ENCODE measurements around the gene BCORL1. TPM values are rescaled to one million over a fixed set of nuclear protein-coding genes. Genes with fewer than 3 reads are reported as not detected.

BCORL1 gene
- total and polyA plus RNA-seq, 2 of the 4 experiments (the other 2 are of a cell fraction) = 0.54 to 1.6 TPM

DNA sequence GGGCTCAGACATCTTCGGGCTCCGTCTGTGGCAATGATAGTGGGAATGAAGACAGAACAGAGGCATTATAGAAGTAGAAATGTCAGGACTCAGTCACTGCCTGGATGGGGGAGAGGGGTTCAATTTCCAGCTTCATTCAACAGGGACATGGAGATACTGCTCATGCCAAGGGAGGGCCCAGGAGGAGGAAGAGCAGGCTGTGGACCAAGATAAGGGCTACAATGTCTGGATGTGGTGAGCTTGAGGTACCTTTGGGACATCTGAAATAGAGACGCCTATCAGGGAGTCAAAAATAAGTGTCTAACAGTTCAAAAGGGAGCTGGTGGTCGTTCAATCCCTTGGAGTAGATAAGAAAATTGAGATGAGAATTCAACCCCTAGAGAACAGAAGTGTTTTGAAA lies 93.3 kb downstream of the BCORL1 start:
- no peak overlapping the region for H2AK5ac ChIP-seq (ENCODE audit: low read depth, low read length)
- H3K79me1 ChIP-seq (ENCODE audit: low read depth in 1 of 2, low read length in 2 of 2) = peaks cover 0 to 9% of the 10 kb centered on the region in 2 experiments; a peak in 3 of 4 replicates
- TF ChIP-seq MAFK (IDR thresholded peaks at IDR 0.05; ENCODE audit: low read depth, low read length) (no peak), RCOR1 (IDR thresholded peaks at IDR 0.05; ENCODE audit: insufficient replicate concordance, low read length) (no peak), NFE2L2 (IDR thresholded peaks at IDR 0.05; ENCODE audit: low read depth, low read length) (no peak), MXI1 (IDR thresholded peaks at IDR 0.05; ENCODE audit: borderline replicate concordance, low read depth, low read length) (no peak), BHLHE40 (IDR thresholded peaks at IDR 0.05; ENCODE audit: low read depth, low read length) (no peak), CEBPB (IDR thresholded peaks at IDR 0.05; ENCODE audit: low read depth, low read length) (no peak)
- TF ChIP-seq, protein P1, sequence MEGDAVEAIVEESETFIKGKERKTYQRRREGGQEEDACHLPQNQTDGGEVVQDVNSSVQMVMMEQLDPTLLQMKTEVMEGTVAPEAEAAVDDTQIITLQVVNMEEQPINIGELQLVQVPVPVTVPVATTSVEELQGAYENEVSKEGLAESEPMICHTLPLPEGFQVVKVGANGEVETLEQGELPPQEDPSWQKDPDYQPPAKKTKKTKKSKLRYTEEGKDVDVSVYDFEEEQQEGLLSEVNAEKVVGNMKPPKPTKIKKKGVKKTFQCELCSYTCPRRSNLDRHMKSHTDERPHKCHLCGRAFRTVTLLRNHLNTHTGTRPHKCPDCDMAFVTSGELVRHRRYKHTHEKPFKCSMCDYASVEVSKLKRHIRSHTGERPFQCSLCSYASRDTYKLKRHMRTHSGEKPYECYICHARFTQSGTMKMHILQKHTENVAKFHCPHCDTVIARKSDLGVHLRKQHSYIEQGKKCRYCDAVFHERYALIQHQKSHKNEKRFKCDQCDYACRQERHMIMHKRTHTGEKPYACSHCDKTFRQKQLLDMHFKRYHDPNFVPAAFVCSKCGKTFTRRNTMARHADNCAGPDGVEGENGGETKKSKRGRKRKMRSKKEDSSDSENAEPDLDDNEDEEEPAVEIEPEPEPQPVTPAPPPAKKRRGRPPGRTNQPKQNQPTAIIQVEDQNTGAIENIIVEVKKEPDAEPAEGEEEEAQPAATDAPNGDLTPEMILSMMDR (conservative IDR thresholded peaks at IDR 0.05; ENCODE audit: low read depth, low read length) = no peak
- TF ChIP-seq, protein P2, sequence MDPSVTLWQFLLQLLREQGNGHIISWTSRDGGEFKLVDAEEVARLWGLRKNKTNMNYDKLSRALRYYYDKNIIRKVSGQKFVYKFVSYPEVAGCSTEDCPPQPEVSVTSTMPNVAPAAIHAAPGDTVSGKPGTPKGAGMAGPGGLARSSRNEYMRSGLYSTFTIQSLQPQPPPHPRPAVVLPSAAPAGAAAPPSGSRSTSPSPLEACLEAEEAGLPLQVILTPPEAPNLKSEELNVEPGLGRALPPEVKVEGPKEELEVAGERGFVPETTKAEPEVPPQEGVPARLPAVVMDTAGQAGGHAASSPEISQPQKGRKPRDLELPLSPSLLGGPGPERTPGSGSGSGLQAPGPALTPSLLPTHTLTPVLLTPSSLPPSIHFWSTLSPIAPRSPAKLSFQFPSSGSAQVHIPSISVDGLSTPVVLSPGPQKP (IDR thresholded peaks at IDR 0.05; ENCODE audit: borderline replicate concordance, low read depth, low read length) = no peak
- POLR2A ChIA-PET (ENCODE audit: unreplicated experiment) = no interaction called here
- ATAC-seq (ENCODE audit: low read depth) (no peak), DNase-seq (no peak)
- no CpG with 5 or more reads among the region's 4 CpGs for whole genome bisulfite sequencing, 2 experiments (ENCODE audit: extremely low coverage in 2 of 2, insufficient read length in 1 of 2)
- in situ Hi-C loops (cut with MboI; ENCODE audit: low sequenced_read_pairs) = loop anchor here (5.0 kb wide), 1 partner anchor 117 kb away; no protein-coding TSS in a partner anchor
- no peak overlapping the region for H3K18ac ChIP-seq (ENCODE audit: low read depth, low read length)
- H3K27me3 ChIP-seq (ENCODE audit: control insufficient read depth, insufficient read depth, low read length) = no peaks in the 10 kb centered on the region
- H3K23ac ChIP-seq (ENCODE audit: low read depth, low read length) = no peak overlapping the region
- no peak overlapping the region for H3K4ac ChIP-seq (ENCODE audit: low read depth, low read length)
- no peak overlapping the region for H2AK9ac ChIP-seq (replicated peaks; ENCODE audit: low read depth, low read length, poor library complexity)
- no peaks in the 10 kb centered on the region for H3K9me1 ChIP-seq (ENCODE audit: insufficient read depth, low read length)
- no peak overlapping the region for H3K56ac ChIP-seq (ENCODE audit: extremely low read depth, insufficient read depth, low read length)
- H2AFZ ChIP-seq (replicated peaks; ENCODE audit: low read length, poor library complexity) = no peak overlapping the region
- H3K27ac ChIP-seq (ENCODE audit: insufficient read depth, low read length) = no peak overlapping the region
- H4K20me1 ChIP-seq (ENCODE audit: insufficient read depth, low read length) = peaks cover 13% of the 10 kb centered on the region
- CTCF ChIA-PET = no interaction called here
- H4K5ac ChIP-seq (ENCODE audit: low read depth, low read length) = no peak overlapping the region
- peaks cover 13% of the 10 kb centered on the region for H3K36me3 ChIP-seq (ENCODE audit: control insufficient read depth, insufficient read depth, low read length)
- H2BK5ac ChIP-seq (ENCODE audit: low read depth, low read length, poor library complexity, severe bottlenecking) = no peak overlapping the region
- no peak overlapping the region for H4K91ac ChIP-seq (ENCODE audit: insufficient read depth, low read depth, low read length)
- BruUV-seq (replicated peaks) = no TSS peak
- H3K9me3 ChIP-seq (ENCODE audit: control insufficient read depth, insufficient read depth, low read length) = no peaks in the 10 kb centered on the region
- no peaks in the 10 kb centered on the region for H3K4me1 ChIP-seq (ENCODE audit: control insufficient read depth, insufficient read depth, low read length)
- H2BK20ac ChIP-seq (ENCODE audit: low read depth, low read length) = no peak overlapping the region
- intact Hi-C loops (cut with micrococcal nuclease) = no loop called here
- no peak overlapping the region for H3K4me3 ChIP-seq (ENCODE audit: insufficient read depth, low read depth, low read length)
- H3K4me2 ChIP-seq (ENCODE audit: low read depth, low read length) = no peak overlapping the region
- no peak overlapping the region for H4K8ac ChIP-seq (ENCODE audit: low read depth in 2 of 2, low read length in 2 of 2)
- no peak overlapping the region for H3K9ac ChIP-seq (ENCODE audit: low read depth, low read length)
- no peak overlapping the region for H3K14ac ChIP-seq (replicated peaks; ENCODE audit: low read depth, low read length)
- dilution Hi-C loops (cut with HindIII; ENCODE audit: low sequenced_read_pairs, unreplicated experiment) = no loop called here
- no peak overlapping the region for H2BK15ac ChIP-seq (ENCODE audit: low read depth, low read length)
- no peak overlapping the region for H2BK120ac ChIP-seq (ENCODE audit: low read depth, low read length)

Measured in IMR-90 (cell line).